HEK293 (cell line): ENCODE measurements around the gene LRRC75A.
A peak's percentile ranks its signal among the peaks of the same experiment; 100 is the strongest.

Experiments
- CTCF ChIA-PET: fragments of 350-600 bp; formaldehyde crosslinking; extraction: SDS; loops from one replicate; lab custom pipeline; 2021; ENCODE audit warnings: antibody characterized with exemption; lab: Yijun Ruan, JAX
- POLR2A ChIA-PET: fragments of 300-600 bp; formaldehyde crosslinking; extraction: SDS; loops from one replicate; lab custom pipeline; 2020; ENCODE audit warnings: antibody characterized with exemption, inconsistent platforms; lab: Yijun Ruan, JAX
- H3K27ac ChIP-seq: fragments of 200-500 bp; sonication (Bioruptor generic); 2 replicates; pipeline ENCODE4 v1.5.1; 2014; ENCODE audit warnings: low read depth, low read length, control low read depth, inconsistent platforms; ENCODE audit errors: extremely low read depth
- H3K36me3 ChIP-seq, 2 experiments: fragments of 200-500 bp in 1 of 2; sonication (Bioruptor generic) in 1 of 2; 1 replicate in 1 of 2; 2 replicates in 1 of 2; pipeline ENCODE4 v1.5.1; 2014 to 2017; ENCODE audit warnings: inconsistent platforms in 2 of 2, low read length in 2 of 2; ENCODE audit not compliant: control insufficient read depth in 2 of 2, insufficient read depth in 1 of 2
- H3K4me1 ChIP-seq: fragments of 200-500 bp; sonication (Bioruptor generic); 2 replicates; pipeline ENCODE4 v1.5.1; 2014; ENCODE audit warnings: mild to moderate bottlenecking, low read length, inconsistent platforms; ENCODE audit not compliant: control insufficient read depth, insufficient read depth
- H3K4me3 ChIP-seq: 2 replicates; pipeline ENCODE4 v1.5.1; 2011; ENCODE audit warnings: low read depth, mild to moderate bottlenecking, control low read depth, low read length, moderate library complexity
- H3K9me3 ChIP-seq: fragments of 200-500 bp; sonication (Bioruptor generic); 2 replicates; pipeline ENCODE4 v1.5.1; 2014; ENCODE audit warnings: low read depth, low read length, inconsistent platforms; ENCODE audit not compliant: control insufficient read depth, insufficient read depth
- CTCF ChIP-seq: fragments of 450-650 bp; formaldehyde crosslinking; IDR thresholded peaks from 2 replicates; pipeline ENCODE4 v1.5.1; 2016; ENCODE audit warnings: missing biosample characterization, missing genetic modification characterization
- EGR2 ChIP-seq: fragments of 450-650 bp; formaldehyde crosslinking; IDR thresholded peaks from 2 replicates; pipeline ENCODE4 v1.5.1; 2016; ENCODE audit warnings: low read depth, missing biosample characterization, missing genetic modification characterization
- KLF1 ChIP-seq: fragments of 450-650 bp; formaldehyde crosslinking; IDR thresholded peaks from 2 replicates; pipeline ENCODE4 v1.5.1; 2016; ENCODE audit warnings: missing biosample characterization, missing genetic modification characterization
- KLF8 ChIP-seq: fragments of 450-650 bp; formaldehyde crosslinking; IDR thresholded peaks from 2 replicates; pipeline ENCODE4 v1.5.1; 2016; ENCODE audit warnings: missing biosample characterization, missing genetic modification characterization
- PRDM10 ChIP-seq: fragments of 450-650 bp; formaldehyde crosslinking; IDR thresholded peaks from 2 replicates; pipeline ENCODE4 v1.5.1; 2016; ENCODE audit warnings: missing biosample characterization, missing genetic modification characterization
- SCRT2 ChIP-seq: fragments of 450-650 bp; formaldehyde crosslinking; IDR thresholded peaks from 2 replicates; pipeline ENCODE4 v1.5.1; 2016; ENCODE audit warnings: missing biosample characterization, missing genetic modification characterization
- ZNF132 ChIP-seq: fragments of 450-650 bp; formaldehyde crosslinking; IDR thresholded peaks from 2 replicates; pipeline ENCODE4 v1.5.1; 2017; ENCODE audit warnings: missing biosample characterization, missing genetic modification characterization, borderline replicate concordance
- ZNF138 ChIP-seq: fragments of 450-650 bp; formaldehyde crosslinking; IDR thresholded peaks from 2 replicates; pipeline ENCODE4 v1.5.1; 2016; ENCODE audit warnings: missing biosample characterization, missing genetic modification characterization, borderline replicate concordance
- ZNF148 ChIP-seq: fragments of 450-650 bp; formaldehyde crosslinking; IDR thresholded peaks from 2 replicates; pipeline ENCODE4 v1.5.0; 2017; ENCODE audit warnings: missing biosample characterization, missing genetic modification characterization, borderline replicate concordance
- ZNF155 ChIP-seq: fragments of 450-650 bp; formaldehyde crosslinking; IDR thresholded peaks from 2 replicates; pipeline ENCODE4 v1.5.1; 2016; ENCODE audit warnings: missing biosample characterization, missing genetic modification characterization
- ZNF335 ChIP-seq: fragments of 450-650 bp; formaldehyde crosslinking; conservative IDR thresholded peaks from 2 replicates; pipeline ENCODE4 v1.5.1; 2016; ENCODE audit warnings: missing biosample characterization, missing genetic modification characterization
- ZNF514 ChIP-seq: fragments of 450-650 bp; formaldehyde crosslinking; IDR thresholded peaks from 2 replicates; pipeline ENCODE4 v1.5.1; 2016; ENCODE audit warnings: missing biosample characterization, missing genetic modification characterization
- ZNF548 ChIP-seq: fragments of 450-650 bp; formaldehyde crosslinking; IDR thresholded peaks from 2 replicates; pipeline ENCODE4 v1.5.1; 2016; ENCODE audit warnings: missing biosample characterization, missing genetic modification characterization
- ZNF701 ChIP-seq: fragments of 450-650 bp; formaldehyde crosslinking; IDR thresholded peaks from 2 replicates; pipeline ENCODE4 v1.5.1; 2016; ENCODE audit warnings: missing biosample characterization, missing genetic modification characterization

The LRRC75A gene

GRCh38 chr17:16460796-16461605 is 31.0 kb downstream of the LRRC75A start (continued):
- TF ChIP-seq ZNF548 (tag by site-specific recombination) = no peak
- no peak for TF ChIP-seq KLF1 (tag by site-specific recombination)
- TF ChIP-seq ZNF335 (tag by site-specific recombination) = no peak
- TF ChIP-seq KLF8 = no peak
- TF ChIP-seq CTCF (tag by site-specific recombination) = no peak
- TF ChIP-seq SCRT2 = peak; percentile 89
- no peak for TF ChIP-seq ZNF148 (tag by site-specific recombination)
- TF ChIP-seq ZNF701 (tag by site-specific recombination) = no peak
- TF ChIP-seq ZNF132 (tag by site-specific recombination) = no peak

- no peaks in the 10 kb centered on the region for H3K4me1 ChIP-seq
- TF ChIP-seq ZNF514 (tag by site-specific recombination) (no peak), PRDM10 (tag by site-specific recombination) (peak; percentile 81)
- TF ChIP-seq, all 188 proteins: peak for 1
- CTCF ChIA-PET = interaction anchor here (0.7 to 8.8 kb wide), 3 partner anchors 62 to 97 kb away, joined by 3 to 60 read pairs (median 3); no protein-coding TSS in a partner anchor
- Histone ChIP-seq H3K36me3 (peaks cover 0 to 6% of the 10 kb centered on the region in 2 experiments; a peak in 2 of 3 replicates), H3K9me3 (no peaks in the 10 kb centered on the region), H3K27ac (no peak overlapping the region), H3K4me3 (no peak overlapping the region)
- POLR2A ChIA-PET = interaction anchor here (0.6 kb wide), 2 partner anchors 26 to 79 kb away, joined by 4 to 5 read pairs; partner anchors contain the start of gene UBB
Measured at GRCh38 chr17:16459855-16460550, 32.0 kb downstream of the LRRC75A start.

- H3K4me1 ChIP-seq = no peaks in the 10 kb centered on the region
- POLR2A ChIA-PET = interaction anchor here (0.6 to 1.1 kb wide), 2 partner anchors 16 to 25 kb away, joined by 3 to 4 read pairs; no protein-coding TSS in a partner anchor
- TF ChIP-seq ZNF155 (tag by site-specific recombination) = no peak
- TF ChIP-seq EGR2 = peak; percentile 52
- no peak for TF ChIP-seq ZNF138 (tag by site-specific recombination)
- TF ChIP-seq, all 188 proteins: peak for 1
- CTCF ChIA-PET = interaction anchor here (8.8 kb wide), 1 partner anchor 62 kb away, joined by 60 read pairs; no protein-coding TSS in a partner anchor
- no peak overlapping the region for H3K27ac ChIP-seq
- peaks cover 0 to 6% of the 10 kb centered on the region in 2 experiments; a peak in 2 of 3 replicates for H3K36me3 ChIP-seq
- H3K9me3 ChIP-seq = no peaks in the 10 kb centered on the region
- H3K4me3 ChIP-seq = no peak overlapping the region
Measured at GRCh38 chr17:16459271-16459670, 32.7 kb downstream of the LRRC75A start.
